HG02970 (cell line): ENCODE measurements around the gene BHLHE40.

ENCODE experiments used
- ATAC-seq: cut with Tn5 transposase; IDR thresholded peaks from one replicate; pipeline ENCODE4 v1.9.1; 2021; ENCODE audit warnings: mild to moderate bottlenecking, moderate library complexity, moderate number of reproducible peaks; ENCODE audit not compliant: unreplicated experiment, low FRiP score

The BHLHE40 gene

GRCh38 chr3:4996771-4997291 is 17.6 kb downstream of the BHLHE40 start:
- no peak for ATAC-seq

DNA sequence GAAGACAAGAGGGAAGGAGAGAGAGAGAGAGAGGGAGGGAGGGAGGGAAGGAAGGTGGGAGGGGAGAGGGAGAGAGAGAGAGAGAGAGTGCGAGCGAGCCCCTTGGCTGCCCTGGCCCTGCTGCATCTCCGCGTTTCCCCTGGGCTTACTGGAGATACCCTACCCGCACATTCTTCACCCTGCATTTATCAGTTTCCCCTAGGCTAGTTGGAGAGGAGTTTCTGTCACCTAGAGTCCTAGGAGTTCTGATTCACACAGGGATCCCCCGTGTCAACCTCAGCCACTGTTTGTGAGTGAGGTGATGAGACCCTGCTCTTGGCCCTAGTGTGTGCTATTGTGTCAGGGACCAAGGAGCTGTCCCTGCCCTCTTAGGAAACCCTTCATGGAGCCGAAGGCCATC is 18.7 kb downstream of the BHLHE40 start:
- no peak for ATAC-seq

DNA sequence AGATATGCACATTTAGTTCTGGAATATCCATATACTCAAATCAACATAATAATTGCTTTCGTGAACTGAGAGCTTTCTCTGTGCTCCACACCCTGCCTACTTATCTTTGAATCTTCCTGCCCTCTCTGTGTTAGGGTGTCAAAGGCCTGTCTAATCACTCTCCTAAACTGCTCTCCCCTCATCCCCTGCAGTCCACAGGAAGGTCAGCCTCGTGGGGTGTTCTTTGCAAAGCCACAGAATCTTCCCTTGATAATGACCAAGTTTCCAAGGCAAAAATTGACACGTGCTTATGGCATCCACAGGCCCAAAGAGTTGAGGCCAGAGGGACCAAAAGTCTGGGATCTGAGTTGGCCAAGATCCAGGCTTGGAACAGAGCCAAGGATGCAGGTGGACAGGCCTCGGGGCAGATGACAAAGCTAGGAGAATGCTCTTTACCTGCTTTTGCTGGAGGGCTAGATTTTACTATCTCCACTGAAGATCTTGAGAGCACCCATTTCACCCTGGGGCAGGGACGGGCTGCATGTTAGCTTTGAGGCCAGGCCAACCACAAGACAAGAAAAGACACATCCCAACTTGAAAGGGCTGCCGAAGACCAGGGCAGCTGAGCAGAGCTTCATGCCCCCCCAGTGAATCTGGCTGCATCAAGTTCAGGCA is 20.4 kb downstream of the BHLHE40 start:
- no peak for ATAC-seq

DNA sequence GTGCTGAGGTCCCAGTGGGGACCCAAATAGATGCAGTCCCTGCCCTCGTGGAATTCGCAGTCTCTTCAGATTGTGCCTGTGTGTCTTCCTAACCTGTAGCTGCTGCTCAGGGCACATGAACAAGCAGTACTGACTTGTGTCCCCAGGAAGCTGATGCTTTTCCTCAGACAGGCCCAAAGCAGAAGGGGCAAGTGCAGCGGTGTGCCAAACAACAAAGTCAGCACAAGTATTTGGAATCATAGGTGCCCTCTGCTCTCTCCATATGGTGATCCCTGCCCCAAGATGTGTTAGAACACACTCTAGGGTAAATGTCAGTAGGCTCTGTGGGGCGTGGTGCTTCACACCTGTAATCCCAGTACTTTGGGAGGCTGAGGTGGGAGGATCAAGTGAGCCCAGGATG is 21.9 kb downstream of the BHLHE40 start:
- no peak for ATAC-seq

- ATAC-seq = no peak
Observed at GRCh38 chr3:5001805-5002173, 22.6 kb downstream of the BHLHE40 start.

DNA sequence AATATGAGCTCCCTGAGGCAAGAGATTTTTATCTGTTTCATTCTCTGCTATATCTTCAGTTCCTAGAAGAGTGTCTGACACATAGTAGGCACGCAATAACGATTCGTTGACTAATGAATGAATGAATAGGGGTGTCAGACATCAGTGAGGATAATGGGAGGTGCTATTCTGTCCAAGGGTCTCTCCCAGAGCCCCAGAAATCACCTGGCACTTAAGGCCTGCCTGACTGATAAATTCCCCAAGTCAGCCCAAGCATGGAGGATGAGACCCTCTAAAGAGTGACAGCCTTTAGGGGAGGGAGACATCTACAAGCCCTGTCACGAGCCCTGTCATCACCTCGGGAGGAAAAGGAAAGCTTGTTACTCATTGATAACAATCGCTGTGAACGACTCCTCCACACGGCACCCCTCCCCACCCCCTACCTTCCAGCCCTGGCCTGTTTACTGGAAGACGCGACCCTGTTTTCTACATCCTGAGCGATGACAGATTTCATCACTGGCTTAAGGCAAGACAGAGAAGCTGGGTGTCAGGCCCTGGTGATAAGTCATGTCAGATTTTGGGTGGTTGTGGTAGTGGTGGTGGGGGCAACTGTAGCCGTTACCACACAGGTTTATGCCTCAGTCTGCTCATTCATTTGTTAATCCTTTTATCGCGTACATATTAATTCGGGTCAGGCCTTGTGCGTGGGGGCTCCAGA is 23.1 kb downstream of the BHLHE40 start:
- ATAC-seq = no peak

- no peak for ATAC-seq
Observed at GRCh38 chr3:5002871-5003247, 23.6 kb downstream of the BHLHE40 start.

- no peak for ATAC-seq
Observed at GRCh38 chr3:5004319-5005152, 25.3 kb downstream of the BHLHE40 start.

DNA sequence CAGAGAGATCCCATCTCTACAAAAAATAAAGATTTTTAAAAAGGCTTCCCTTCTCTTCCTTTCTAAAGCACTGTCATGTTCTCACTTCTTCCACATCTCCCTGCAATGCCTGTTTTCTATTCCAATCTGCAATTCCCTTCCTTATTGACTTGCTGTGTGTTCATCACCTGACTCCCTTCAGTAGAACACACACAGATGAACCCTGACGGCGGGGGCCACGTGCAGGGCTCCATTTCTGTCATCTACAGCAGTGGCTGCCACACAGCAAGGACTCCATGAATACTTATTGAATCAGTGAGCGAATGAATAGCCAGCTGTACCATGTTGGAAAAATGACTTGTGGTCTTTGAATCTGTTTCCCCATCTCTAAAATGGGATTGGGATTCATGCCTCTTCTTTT is 26.1 kb downstream of the BHLHE40 start:
- ATAC-seq = no peak

DNA sequence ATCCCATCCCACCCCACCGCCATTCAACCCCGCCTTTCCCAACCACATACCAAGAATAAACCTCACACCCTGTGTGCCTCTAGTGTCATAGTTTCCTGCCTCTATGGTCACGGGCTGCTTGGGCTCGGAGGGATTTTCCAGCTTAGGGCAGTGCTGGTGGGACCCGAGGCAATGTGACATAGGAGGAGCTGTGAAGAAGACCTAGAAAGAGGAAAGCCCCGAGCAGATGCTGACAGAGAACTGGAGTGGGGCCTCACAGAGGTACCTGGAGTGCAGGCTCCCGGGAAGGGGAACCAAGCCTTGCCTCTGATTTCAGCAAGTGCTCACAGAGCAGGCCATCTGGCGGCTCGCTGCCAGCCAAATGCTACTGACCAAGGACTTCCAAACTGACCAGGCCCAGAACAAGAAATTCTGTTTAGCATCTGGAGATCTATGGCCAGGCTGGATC is 27.5 kb downstream of the BHLHE40 start:
- peak; percentile 68 for ATAC-seq

DNA sequence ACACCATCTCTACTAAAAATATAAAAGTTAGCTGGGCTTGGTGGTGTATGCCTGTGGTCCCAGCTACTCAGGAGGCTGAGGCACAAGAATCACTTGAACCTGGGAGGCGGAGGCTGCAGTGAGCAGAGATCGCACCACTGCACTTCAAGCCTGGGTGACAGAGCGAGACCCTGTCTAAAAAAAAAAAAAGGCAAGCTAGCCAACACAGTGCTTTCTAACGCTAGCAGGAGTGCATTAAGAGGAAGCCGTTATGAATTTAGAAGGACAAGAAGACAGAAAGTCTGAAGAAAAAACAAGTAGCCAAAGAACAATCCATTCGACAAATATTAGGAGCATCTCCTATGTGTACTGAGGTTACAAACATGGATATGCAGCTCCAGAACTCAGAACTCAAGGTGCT is 28.6 kb downstream of the BHLHE40 start:
- no peak for ATAC-seq

GRCh38 chr3:5009506-5010109 is 30.4 kb downstream of the BHLHE40 start:
- ATAC-seq = no peak

DNA sequence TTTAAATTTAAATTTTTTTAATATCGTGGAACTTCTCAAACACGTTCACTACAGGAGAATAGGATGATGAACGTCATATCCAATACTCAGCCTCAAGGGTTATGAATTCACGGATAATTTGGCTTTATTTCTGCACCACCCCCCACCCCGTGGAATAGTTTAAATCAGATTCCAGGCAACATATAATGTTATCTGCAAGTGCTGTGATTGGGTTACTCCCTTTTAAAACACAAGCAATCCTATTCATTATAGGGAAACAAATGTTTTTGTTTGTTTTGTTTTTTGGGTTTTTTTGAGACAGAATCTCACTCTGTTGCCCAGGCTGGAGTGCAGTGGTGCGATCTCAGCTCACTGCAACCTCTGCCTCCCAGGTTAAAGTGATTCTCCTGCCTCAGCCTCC is 30.9 kb downstream of the BHLHE40 start:
- no peak for ATAC-seq

GRCh38 chr3:5010706-5011554 is 31.7 kb downstream of the BHLHE40 start:
- ATAC-seq = no peak

DNA sequence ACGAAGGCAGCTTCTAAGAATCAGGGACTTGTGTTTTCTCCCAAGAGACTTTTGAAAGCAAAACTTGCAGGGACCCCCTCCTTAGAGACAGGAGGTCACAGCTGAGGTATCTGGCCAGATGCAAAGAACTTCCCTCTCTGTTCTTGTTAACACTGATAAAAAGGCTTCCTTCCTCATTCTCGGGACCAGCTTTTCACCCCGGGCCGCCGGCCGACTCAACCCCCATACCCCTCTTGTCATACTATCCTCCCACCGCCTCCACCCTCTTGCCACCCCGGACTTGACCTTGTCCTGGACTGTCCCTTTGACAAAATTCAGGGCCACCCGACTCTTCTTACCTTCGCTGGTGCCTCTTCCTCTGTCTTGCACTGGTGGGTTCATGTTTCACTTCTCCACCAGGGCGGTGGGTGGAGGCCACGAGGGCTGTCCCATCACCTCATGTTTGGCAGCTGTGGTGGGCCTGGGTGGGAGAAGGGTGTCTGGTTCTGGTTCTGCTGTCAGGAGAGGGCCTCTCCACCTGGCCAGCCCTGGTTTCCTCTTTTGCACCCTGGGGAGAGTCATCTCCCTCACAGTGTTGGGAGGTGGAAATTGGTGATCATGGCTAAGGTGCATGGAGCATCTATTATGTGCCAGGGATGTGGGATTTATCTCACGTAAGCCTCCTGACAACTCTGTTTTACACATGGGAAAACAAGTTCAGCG is 32.5 kb downstream of the BHLHE40 start:
- ATAC-seq = peak; percentile 40

DNA sequence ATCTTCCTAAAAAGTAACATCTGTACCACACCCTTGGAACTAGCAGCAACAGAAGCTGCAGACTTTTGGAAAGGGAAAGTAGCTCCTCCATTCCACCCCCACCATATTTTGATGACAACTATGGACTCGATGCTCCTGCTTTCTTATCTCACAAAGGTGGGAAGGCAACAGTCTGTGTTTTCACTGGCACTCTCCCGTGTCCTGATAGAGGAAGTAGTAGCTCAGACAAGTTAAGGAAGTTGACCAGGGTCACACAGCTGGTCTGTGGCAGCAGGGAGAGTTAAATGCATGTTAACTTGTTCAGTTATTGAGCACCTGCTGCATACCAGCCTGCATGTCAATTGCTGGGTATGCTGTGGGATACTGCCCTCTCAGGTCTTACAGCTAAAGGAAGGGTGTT is 33.1 kb downstream of the BHLHE40 start:
- no peak for ATAC-seq

DNA sequence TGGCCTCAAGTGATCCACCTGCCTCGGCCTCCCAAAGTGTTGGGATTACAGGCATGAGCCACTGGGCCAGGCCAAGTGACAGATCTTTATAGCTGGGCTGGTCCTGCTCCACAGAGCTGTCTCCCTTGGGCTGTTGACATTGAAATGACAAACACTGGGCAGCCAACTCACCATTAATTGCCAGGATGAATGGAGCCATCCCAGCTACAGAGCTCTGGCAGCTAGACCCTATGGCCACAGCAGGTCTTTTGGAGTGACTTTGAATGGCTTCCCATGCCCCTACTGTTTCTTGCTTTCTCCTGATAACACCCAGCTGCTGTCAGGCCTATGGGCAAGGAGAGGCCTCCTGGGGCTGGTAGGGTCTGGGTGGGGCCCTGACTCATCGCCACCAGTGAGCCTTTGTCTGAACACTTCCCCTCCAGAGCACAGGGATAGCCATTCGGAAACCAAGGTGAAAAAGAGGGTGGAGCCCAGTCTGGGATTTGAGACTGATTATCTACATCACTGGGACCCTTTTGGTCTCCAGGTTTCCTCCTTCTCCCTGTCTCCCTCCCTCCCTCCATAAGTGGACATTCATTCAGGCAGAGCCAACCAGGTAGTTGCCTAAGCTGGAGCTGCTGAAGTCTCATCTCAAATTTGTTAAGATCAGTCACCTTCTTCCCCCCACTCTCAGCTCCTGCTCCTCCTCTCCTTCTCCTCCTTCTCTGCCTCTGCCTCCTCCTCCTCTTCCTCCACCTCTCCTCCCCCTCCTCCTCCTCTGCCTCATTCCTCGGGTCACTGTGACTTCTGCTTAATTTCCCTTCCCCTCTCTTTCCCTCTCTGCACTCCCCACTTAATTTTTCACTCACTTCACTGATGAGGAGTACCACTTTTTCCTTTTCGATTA is 34.0 kb downstream of the BHLHE40 start:
- no peak for ATAC-seq

DNA sequence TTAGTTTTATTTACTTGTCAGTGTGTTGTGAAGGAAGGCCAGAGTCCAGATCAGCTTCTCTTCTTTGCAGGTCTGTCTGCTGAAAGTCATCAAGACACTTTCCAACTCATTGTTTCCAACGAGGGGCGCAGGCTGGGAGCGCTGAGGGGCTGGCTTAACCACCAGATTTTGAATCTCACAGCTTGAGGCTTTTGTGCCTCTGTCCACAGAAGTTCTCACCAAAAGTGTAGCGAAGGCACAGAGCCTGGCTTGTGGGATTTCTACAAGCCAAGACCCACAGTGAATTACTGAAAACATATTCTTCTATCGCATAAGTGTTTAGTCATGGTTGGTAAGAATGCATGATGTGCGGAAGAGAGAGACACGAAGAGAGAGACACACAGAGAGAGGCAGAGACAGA is 35.2 kb downstream of the BHLHE40 start:
- no peak for ATAC-seq
